Thymus (tissue), 11 donors: ENCODE measurements around the gene SOX10. TPM values are rescaled to one million over a fixed set of nuclear protein-coding genes. Genes with fewer than 3 reads are reported as not detected.
"Not testable (repeated sequence)": the region's sequence is repeated elsewhere in the genome, so short reads cannot be mapped to it uniquely, and the experiment has no call there.

ENCODE experiments used
- DNase-seq, 9 donors: peaks; one replicate each; pipeline ENCODE4 v3.0.0-alpha.2; 2013; ENCODE audit warnings: low spot score in 9 of 9, low read depth in 6 of 9, missing footprints in 1 of 9
- H3K27ac ChIP-seq, 2 donors: one replicate each; pipeline ENCODE4 v1.5.1; 2013; ENCODE audit warnings: control low read depth in 1 of 2, low read depth in 1 of 2, low read length in 1 of 2, mild to moderate bottlenecking in 1 of 2, moderate library complexity in 1 of 2
- H3K27me3 ChIP-seq, 2 donors: one replicate each; pipeline ENCODE4 v1.5.1; 2013; ENCODE audit warnings: low read length in 1 of 2; ENCODE audit not compliant: control insufficient read depth in 2 of 2, insufficient read depth in 1 of 2
- H3K36me3 ChIP-seq, 2 donors: one replicate each; pipeline ENCODE4 v1.5.1; 2013; ENCODE audit warnings: low read length in 1 of 2, mild to moderate bottlenecking in 1 of 2, moderate library complexity in 1 of 2; ENCODE audit not compliant: control insufficient read depth in 2 of 2, insufficient read depth in 2 of 2
- H3K4me1 ChIP-seq, 2 donors: one replicate each; pipeline ENCODE4 v1.5.1; 2013; ENCODE audit warnings: low read length in 2 of 2; ENCODE audit not compliant: control insufficient read depth in 2 of 2, insufficient read depth in 2 of 2
- H3K4me3 ChIP-seq, 2 donors: one replicate each; pipeline ENCODE4 v1.5.1; 2013; ENCODE audit warnings: low read length in 2 of 2, control low read depth in 1 of 2, mild to moderate bottlenecking in 1 of 2
- H3K9me3 ChIP-seq, 2 donors: one replicate each; pipeline ENCODE4 v1.5.1; 2013; ENCODE audit warnings: low read length in 1 of 2, mild to moderate bottlenecking in 1 of 2; ENCODE audit not compliant: control insufficient read depth in 2 of 2, insufficient read depth in 1 of 2
- WGBS: extraction: QIAGEN DNeasy Blood & Tissue Kit; methylation state at CpG from one replicate; pipeline ENCODE4 v1.1.7; 2013; 5-methylcytosine and 5-hydroxymethylcytosine counted together
- polyA plus RNA-seq: library from polyadenylated mRNA; stranded (reverse); fragments of 200-250 nt; gene quantifications from one replicate; pipeline ENCODE4 v1.2.3, GENCODE V29; 2013
- total RNA-seq: library from RNA; stranded (reverse); fragments of 120-200 nt; gene quantifications from one replicate; pipeline ENCODE4 v1.2.4, GENCODE V29; 2013
- donor health status: healthy.

SOX10 gene
- total and polyA plus RNA-seq, 2 donors = under 0.01 to 0.43 TPM

DNA sequence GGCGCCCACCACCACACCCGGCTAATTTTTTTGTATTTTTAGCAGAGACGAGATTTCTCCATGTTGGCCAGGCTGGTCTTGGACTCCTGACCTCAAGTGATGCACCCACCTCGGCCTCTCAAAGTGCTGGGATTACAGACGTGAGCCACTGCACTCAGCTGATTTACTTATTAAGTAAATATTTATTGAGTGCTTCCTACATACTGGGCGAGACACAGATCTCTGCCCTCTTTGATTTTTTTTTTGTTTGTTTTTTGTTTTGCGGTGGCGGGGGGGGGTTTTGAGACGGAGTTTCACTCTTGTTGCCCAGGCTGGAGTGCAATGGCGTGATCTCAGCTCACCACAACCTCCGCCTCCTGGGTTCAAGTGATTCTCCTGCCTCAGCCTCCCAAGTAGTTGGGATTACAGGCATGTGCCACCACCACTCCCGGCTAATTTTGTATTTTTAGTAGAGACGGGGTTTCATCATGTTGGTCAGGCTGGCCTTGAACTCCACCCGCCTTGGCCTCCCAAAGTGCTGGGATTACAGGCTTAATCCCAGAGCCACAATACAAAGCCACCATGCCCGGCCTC lies 28.4 kb downstream of the SOX10 start:
- not testable (repeated sequence) for H3K27ac ChIP-seq, H3K4me3 ChIP-seq, H3K9me3 ChIP-seq, DNase-seq
- H3K4me1 ChIP-seq = peaks cover 12 to 18% of the 10 kb centered on the region in 2 donors
- WGBS = 96% methylated on average over 15 of the region's 15 CpGs
- H3K27me3 ChIP-seq = peaks cover 15 to 24% of the 10 kb centered on the region in 2 donors
- peaks cover 33 to 37% of the 10 kb centered on the region in 2 donors for H3K36me3 ChIP-seq

DNA sequence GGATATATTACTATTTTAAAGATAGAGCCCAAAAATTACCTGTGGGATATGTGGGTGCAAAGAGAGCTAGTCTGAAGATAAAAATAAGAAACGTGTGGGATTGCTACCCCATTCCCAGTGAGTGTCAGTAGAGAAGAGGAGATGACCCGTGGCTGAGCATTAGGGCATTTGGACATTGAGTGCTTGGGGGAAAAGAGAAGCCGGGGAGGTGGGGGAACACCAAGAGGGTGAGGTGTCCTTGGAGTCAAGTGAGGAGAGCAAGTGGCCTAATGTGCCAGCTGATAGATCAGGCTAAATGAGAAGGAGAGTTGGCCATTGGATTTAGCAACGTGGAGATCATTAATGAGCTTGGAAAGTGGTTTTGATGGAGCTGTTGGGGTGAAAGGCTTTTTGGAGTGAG lies 29.7 kb downstream of the SOX10 start:
- no peak for DNase-seq
- H3K36me3 ChIP-seq = peaks cover 25 to 28% of the 10 kb centered on the region in 2 donors
- peak overlapping the region in 1 of 2 donors; percentile 90 for H3K4me3 ChIP-seq
- no peak overlapping the region for H3K27ac ChIP-seq
- 81% methylated on average over 4 of the region's 4 CpGs for WGBS
- H3K27me3 ChIP-seq = peaks cover 15 to 26% of the 10 kb centered on the region in 2 donors
- peaks cover 12 to 18% of the 10 kb centered on the region in 2 donors for H3K4me1 ChIP-seq
- H3K9me3 ChIP-seq = peaks cover 0 to 10% of the 10 kb centered on the region in 2 donors

GRCh38 chr22:37953437-37954179 lies 30.7 kb downstream of the SOX10 start, which contains the start of the genes C22orf23 and POLR2F:
Gene C22orf23 (minus strand): TSS chr22:37953601. CDS start chr22:37953149, 452 bp downstream.
Gene POLR2F (plus strand): TSS chr22:37953699. CDS start chr22:37953788, 89 bp downstream.
- H3K36me3 ChIP-seq = peaks cover 14 to 17% of the 10 kb centered on the region in 2 donors
- WGBS = under 1% methylated on average over 52 of the region's 52 CpGs
- DNase-seq = peak; percentile 91 to 99 (median 96)
- H3K4me1 ChIP-seq = peaks cover 12 to 18% of the 10 kb centered on the region in 2 donors
- peak within 1 kb of the TSS; percentile 10 to 61 for H3K27ac ChIP-seq
- peaks cover 0 to 7% of the 10 kb centered on the region in 2 donors for H3K9me3 ChIP-seq
- H3K4me3 ChIP-seq = peak within 1 kb of the TSS; percentile 62 to 90
- peaks cover 15 to 29% of the 10 kb centered on the region in 2 donors for H3K27me3 ChIP-seq

- Histone ChIP-seq H3K4me1 (peaks cover 12 to 18% of the 10 kb centered on the region in 2 donors), H3K36me3 (peaks cover 10 to 14% of the 10 kb centered on the region in 2 donors), H3K4me3 (peak overlapping the region; percentile 62 to 90), H3K27me3 (peaks cover 15 to 29% of the 10 kb centered on the region in 2 donors), H3K27ac (no peak overlapping the region), H3K9me3 (peaks cover 0 to 7% of the 10 kb centered on the region in 2 donors)
- WGBS = 3% methylated on average over 13 of the region's 13 CpGs
- DNase-seq = no peak
Observed at GRCh38 chr22:37953062-37953436, 31.3 kb downstream of the SOX10 start.

DNA sequence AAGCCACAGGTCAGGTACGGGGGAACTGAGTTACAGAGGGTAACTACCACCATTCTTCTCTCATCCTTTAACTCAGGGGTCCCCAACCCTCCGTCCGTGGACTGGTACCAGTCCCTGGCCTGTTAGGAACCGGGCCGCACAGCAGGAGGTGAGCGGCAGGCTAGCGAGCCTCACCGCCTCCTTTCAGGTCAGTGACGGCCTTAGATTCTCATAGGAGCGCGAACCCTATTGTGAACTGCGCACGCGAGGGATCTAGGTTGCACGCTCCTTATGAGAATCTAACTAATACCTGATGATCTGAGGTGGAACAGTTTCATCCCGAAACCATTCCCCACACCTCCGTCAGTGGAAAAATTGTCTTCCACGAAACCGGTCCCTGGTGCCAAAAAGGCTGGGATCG lies 31.7 kb downstream of the SOX10 start:
- Histone ChIP-seq H3K4me1 (peaks cover 12 to 18% of the 10 kb centered on the region in 2 donors), H3K27me3 (peaks cover 15 to 29% of the 10 kb centered on the region in 2 donors), H3K36me3 (peaks cover 10 to 12% of the 10 kb centered on the region in 2 donors), H3K4me3 (peak overlapping the region; percentile 62 to 90)
- H3K9me3 ChIP-seq, H3K27ac ChIP-seq, DNase-seq: not testable (repeated sequence)
- WGBS = 19% methylated on average over 20 of the region's 20 CpGs

- WGBS = 81% methylated on average over 8 of the region's 8 CpGs
- Histone ChIP-seq H3K27me3 (peaks cover 15 to 29% of the 10 kb centered on the region in 2 donors), H3K27ac (no peak overlapping the region), H3K36me3 (no peaks in the 10 kb centered on the region), H3K9me3 (peaks cover 0 to 7% of the 10 kb centered on the region in 2 donors), H3K4me1 (peaks cover 12 to 18% of the 10 kb centered on the region in 2 donors), H3K4me3 (no peak overlapping the region)
- no peak for DNase-seq
Observed at GRCh38 chr22:37951305-37951704, 33.0 kb downstream of the SOX10 start.

DNA sequence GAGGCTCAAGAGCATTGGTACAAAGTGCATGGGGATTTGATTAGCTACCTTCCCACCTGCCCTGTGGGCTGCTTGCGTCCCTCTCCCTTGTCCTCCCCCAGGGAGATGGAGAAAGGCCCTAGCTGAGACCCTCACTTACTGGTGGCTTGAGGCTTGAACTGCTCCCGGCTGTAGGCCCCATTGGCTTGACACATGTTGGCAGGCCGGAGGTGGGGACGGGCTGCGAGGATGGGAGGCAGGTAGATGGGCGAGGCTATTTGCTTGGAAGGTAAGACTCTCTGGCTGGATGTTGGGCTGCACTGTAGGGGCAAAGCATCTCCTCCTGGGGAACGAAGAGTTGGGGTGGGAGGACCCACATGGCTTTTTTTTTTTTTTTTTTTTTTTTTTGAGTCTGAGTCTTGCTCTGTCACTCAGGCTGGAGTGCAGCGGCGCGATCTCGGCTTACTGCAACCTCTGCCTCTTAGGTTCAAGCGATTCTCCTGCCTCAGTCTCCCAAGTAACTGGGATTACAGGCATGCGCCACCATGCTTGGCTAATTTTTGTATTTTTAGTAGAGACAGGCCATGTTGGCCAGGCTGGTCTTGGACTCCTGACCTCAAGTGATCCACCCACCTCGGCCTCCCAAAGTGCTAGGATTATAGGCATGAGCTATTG lies 37.1 kb downstream of the SOX10 start:
- WGBS = 96% methylated on average over 14 of the region's 14 CpGs
- not testable (repeated sequence) for DNase-seq, H3K4me1 ChIP-seq

DNA sequence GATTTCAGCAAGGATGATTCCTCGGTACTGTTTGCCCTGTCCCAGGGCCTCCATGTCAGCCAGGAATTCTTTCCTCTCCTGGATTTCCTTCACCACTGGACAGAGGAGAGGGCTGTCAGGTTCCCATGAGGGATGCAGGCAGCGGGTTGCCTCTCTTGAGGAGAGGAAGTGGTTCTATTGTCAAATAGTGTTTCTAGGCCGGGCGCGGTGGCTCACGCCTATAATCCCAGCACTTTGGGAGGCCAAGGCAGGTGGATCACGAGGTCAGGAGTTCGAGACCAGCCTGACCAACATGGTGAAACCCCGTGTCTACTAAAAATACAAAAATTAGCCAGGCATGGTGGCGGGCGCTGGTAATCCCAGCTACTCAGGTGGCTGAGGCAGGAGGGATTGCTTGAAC lies 39.9 kb downstream of the SOX10 start:
- not testable (repeated sequence) for H3K36me3 ChIP-seq, DNase-seq, H3K27ac ChIP-seq, H3K4me1 ChIP-seq, H3K4me3 ChIP-seq, H3K27me3 ChIP-seq, H3K9me3 ChIP-seq
- WGBS = 97% methylated on average over 11 of the region's 11 CpGs

More for the DNA sequence above, 37.1 kb downstream of the SOX10 start:
- H3K4me3 ChIP-seq, H3K9me3 ChIP-seq, H3K36me3 ChIP-seq, H3K27ac ChIP-seq: not testable (repeated sequence)
- H3K27me3 ChIP-seq = peaks cover 6 to 17% of the 10 kb centered on the region in 2 donors

DNA sequence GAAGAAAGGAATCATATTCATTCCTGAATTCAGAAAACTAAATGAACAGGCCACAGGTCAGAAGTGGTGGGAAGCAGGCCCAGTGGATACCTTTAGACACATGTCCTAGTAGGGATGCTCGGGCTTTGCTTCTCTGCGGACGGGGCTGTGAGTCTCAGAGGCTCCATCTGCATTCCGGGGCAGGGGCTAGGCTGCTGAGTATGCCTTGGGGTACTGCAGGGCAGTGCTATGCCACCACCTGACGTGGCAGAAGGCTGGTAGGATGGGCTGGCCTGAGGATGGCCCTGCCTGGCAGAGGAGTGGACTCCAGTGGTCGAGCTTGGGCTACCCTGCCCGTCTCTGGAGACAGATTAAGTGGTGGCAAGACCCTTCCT lies 40.5 kb downstream of the SOX10 start:
- Histone ChIP-seq H3K4me3 (no peak overlapping the region), H3K4me1 (no peaks in the 10 kb centered on the region), H3K36me3 (peaks cover 8 to 9% of the 10 kb centered on the region in 2 donors), H3K27me3 (no peaks in the 10 kb centered on the region), H3K9me3 (no peaks in the 10 kb centered on the region), H3K27ac (no peak overlapping the region)
- DNase-seq = no peak
- WGBS = 95% methylated on average over 7 of the region's 7 CpGs
